ENCODE data around the gene PRPH2.

The PRPH2 gene

DNA sequence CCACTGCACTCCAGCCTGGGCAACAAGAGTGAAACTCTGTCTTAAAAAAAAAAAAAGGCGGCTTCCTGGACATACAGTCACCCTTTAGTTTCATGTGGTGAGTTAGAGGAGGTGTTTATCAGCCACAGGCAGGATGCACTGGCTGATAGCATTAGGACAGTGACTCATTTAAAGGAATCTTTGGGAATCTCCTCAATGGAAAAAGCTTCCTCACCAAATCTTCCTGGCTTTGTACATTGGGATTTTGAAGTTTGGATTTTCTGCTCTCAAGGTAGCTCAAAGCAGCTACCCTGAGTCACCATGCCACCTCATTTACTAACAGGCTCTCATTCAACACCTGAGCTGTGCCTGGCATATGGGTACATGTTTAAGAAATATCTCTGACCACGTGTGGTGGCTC is 20.2 kb downstream of the PRPH2 start:
- Histone ChIP-seq H3K9me3 (ENCODE audit: severe bottlenecking) (no peaks in the 10 kb centered on the region), H3K4me1 (ENCODE audit: insufficient read depth, poor library complexity, severe bottlenecking) (no peaks in the 10 kb centered on the region), H3K27ac (ENCODE audit: poor library complexity, severe bottlenecking) (peak overlapping the region; percentile 60), H3K36me3 (ENCODE audit: low read depth) (no peaks in the 10 kb centered on the region), H3K27me3 (ENCODE audit: insufficient read depth, poor library complexity, severe bottlenecking) (no peaks in the 10 kb centered on the region), H3K4me3 (ENCODE audit: severe bottlenecking) (no peak overlapping the region)
- DNase-seq (ENCODE audit: low spot score) (no peak), ATAC-seq (ENCODE audit: low read depth) (peak; percentile 87)
- TF ChIP-seq, protein P1, sequence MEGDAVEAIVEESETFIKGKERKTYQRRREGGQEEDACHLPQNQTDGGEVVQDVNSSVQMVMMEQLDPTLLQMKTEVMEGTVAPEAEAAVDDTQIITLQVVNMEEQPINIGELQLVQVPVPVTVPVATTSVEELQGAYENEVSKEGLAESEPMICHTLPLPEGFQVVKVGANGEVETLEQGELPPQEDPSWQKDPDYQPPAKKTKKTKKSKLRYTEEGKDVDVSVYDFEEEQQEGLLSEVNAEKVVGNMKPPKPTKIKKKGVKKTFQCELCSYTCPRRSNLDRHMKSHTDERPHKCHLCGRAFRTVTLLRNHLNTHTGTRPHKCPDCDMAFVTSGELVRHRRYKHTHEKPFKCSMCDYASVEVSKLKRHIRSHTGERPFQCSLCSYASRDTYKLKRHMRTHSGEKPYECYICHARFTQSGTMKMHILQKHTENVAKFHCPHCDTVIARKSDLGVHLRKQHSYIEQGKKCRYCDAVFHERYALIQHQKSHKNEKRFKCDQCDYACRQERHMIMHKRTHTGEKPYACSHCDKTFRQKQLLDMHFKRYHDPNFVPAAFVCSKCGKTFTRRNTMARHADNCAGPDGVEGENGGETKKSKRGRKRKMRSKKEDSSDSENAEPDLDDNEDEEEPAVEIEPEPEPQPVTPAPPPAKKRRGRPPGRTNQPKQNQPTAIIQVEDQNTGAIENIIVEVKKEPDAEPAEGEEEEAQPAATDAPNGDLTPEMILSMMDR (IDR thresholded peaks at IDR 0.05; ENCODE audit: poor library complexity, severe bottlenecking): no peak

DNA sequence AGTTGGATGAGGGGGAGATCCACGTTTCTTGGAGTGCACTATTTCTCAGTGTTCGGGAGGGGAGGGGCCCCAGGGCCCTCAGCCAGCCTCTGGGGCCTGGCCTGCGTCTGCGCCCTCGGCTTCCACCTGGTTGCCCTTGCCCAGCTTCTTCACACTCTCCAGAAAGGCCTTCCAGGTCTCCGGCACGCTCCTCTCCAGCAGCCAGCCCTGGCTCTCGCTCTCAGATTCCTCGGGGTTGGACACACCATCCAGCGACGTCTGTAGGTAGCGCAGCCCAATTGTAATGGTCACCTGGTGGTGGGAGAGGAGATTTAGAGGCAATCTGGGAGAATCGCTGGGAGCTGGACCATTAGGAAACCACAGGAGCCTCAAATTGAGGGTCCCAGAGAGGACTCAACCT is 24.2 kb downstream of the PRPH2 start:
- ATAC-seq (ENCODE audit: low read depth): no peak
- Histone ChIP-seq H3K4me1 (ENCODE audit: insufficient read depth, poor library complexity, severe bottlenecking) (peaks cover 9% of the 10 kb centered on the region), H3K4me3 (ENCODE audit: severe bottlenecking) (no peak overlapping the region), H3K27me3 (ENCODE audit: insufficient read depth, poor library complexity, severe bottlenecking) (no peaks in the 10 kb centered on the region), H3K27ac (ENCODE audit: poor library complexity, severe bottlenecking) (no peak overlapping the region), H3K36me3 (ENCODE audit: low read depth) (peaks cover 3% of the 10 kb centered on the region), H3K9me3 (ENCODE audit: severe bottlenecking) (no peaks in the 10 kb centered on the region)
- TF ChIP-seq, protein P1 (IDR thresholded peaks at IDR 0.05; ENCODE audit: poor library complexity, severe bottlenecking): no peak
- no peak for DNase-seq (ENCODE audit: low spot score)

DNA sequence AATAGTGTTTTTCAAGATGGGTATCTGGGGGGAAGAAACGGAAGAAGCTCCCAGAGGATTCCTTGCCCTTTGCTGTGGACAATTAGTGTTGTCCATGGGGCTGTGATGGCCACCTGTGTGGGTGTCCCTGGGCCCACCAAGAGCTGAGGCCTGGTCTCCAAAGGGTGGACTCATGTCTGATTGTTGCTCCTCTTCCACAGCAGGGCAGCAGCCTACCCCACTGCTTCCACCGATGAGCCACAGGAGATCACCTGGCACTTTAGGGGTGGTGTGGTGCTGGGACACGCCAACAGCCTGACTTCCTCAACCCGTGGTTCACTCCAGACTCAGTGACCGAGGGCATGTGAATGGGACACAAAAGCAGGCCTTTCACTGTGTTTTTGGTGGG is 25.1 kb downstream of the PRPH2 start:
- H3K4me1 ChIP-seq (ENCODE audit: insufficient read depth, poor library complexity, severe bottlenecking): peaks cover 19% of the 10 kb centered on the region
- peaks cover 9% of the 10 kb centered on the region for H3K36me3 ChIP-seq (ENCODE audit: low read depth)
- H3K27ac ChIP-seq (ENCODE audit: poor library complexity, severe bottlenecking): no peak overlapping the region
- TF ChIP-seq, protein P1 (IDR thresholded peaks at IDR 0.05; ENCODE audit: poor library complexity, severe bottlenecking): no peak
- H3K4me3 ChIP-seq (ENCODE audit: severe bottlenecking): no peak overlapping the region
- no peaks in the 10 kb centered on the region for H3K27me3 ChIP-seq (ENCODE audit: insufficient read depth, poor library complexity, severe bottlenecking)
- no peaks in the 10 kb centered on the region for H3K9me3 ChIP-seq (ENCODE audit: severe bottlenecking)
- ATAC-seq (ENCODE audit: low read depth): no peak
- no peak for DNase-seq (ENCODE audit: low spot score)

DNA sequence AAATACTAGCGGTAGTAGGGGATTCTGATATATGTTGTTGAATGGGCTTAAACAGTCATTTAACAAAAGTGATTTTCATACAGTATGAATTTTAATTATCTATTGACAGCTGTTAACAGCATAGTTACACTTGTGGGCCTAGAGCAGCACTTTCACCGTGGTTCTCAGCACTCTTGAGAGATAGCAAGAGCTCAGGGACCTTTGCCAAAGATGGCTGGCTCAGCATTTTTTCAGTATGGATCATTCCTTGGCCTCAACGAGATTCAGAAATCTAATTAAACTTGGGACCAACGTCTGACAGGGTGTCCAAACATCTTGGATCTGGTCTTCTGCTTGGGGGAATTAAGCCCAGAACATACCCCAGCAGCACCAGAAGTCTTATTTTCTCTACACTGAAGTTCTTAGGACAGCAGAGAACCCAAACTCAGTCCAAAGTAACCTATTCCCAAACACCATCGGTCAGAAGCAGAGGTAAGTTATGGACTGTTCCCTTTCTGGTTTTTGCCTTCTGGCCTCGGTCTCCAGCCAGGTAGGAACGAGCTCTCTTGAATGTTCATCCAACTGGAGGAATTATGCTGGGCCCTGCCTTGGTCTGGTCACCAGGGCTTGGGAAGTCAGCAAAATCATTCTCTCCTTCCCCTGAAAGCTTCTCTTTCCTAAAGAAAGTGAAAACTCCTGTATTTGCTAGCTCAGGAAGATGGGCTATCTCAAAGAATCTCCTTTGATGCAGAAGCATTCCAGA is 25.7 kb downstream of the PRPH2 start:
- TF ChIP-seq, protein P1 (IDR thresholded peaks at IDR 0.05; ENCODE audit: poor library complexity, severe bottlenecking): no peak
- DNase-seq (ENCODE audit: low spot score) (no peak), ATAC-seq (ENCODE audit: low read depth) (no peak)
- Histone ChIP-seq H3K27me3 (ENCODE audit: insufficient read depth, poor library complexity, severe bottlenecking) (no peaks in the 10 kb centered on the region), H3K27ac (ENCODE audit: poor library complexity, severe bottlenecking) (no peak overlapping the region), H3K9me3 (ENCODE audit: severe bottlenecking) (no peaks in the 10 kb centered on the region), H3K4me1 (ENCODE audit: insufficient read depth, poor library complexity, severe bottlenecking) (peaks cover 24% of the 10 kb centered on the region), H3K36me3 (ENCODE audit: low read depth) (peaks cover 9% of the 10 kb centered on the region), H3K4me3 (ENCODE audit: severe bottlenecking) (no peak overlapping the region)

DNA sequence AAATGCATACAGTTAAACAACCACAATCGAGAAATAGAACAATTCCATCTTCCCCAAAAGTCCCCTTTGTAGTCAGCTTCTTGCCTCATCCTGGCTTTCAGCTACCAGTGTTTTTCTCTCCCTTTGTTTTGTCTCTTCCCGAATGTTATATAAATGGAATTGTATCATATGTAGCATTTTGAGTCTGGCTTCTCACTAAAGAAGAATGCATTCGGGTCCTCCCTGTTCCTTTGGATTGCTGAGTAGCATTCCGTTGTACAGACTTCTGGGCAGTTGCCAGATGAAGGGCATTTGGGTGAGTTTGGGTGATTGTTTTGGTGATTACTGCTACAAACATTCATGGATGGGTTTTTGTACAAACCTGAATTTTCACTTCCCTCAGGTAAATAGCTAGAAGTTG is 27.8 kb downstream of the PRPH2 start:
- peaks cover 24% of the 10 kb centered on the region for H3K4me1 ChIP-seq (ENCODE audit: insufficient read depth, poor library complexity, severe bottlenecking)
- no peak for DNase-seq (ENCODE audit: low spot score)
- peaks cover 28% of the 10 kb centered on the region for H3K36me3 ChIP-seq (ENCODE audit: low read depth)
- H3K9me3 ChIP-seq (ENCODE audit: severe bottlenecking): no peaks in the 10 kb centered on the region
- no peaks in the 10 kb centered on the region for H3K27me3 ChIP-seq (ENCODE audit: insufficient read depth, poor library complexity, severe bottlenecking)
- peak overlapping the region; percentile 76 for H3K27ac ChIP-seq (ENCODE audit: poor library complexity, severe bottlenecking)
- TF ChIP-seq, protein P1 (IDR thresholded peaks at IDR 0.05; ENCODE audit: poor library complexity, severe bottlenecking): no peak
- ATAC-seq (ENCODE audit: low read depth): peak; percentile 37; the same call in 2 of the 3 replicates
- H3K4me3 ChIP-seq (ENCODE audit: severe bottlenecking): no peak overlapping the region

Data from RWPE2 (cell line).